Measurements from ENCODE around the gene ATP23.

The ATP23 gene, protein sequence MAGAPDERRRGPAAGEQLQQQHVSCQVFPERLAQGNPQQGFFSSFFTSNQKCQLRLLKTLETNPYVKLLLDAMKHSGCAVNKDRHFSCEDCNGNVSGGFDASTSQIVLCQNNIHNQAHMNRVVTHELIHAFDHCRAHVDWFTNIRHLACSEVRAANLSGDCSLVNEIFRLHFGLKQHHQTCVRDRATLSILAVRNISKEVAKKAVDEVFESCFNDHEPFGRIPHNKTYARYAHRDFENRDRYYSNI

DNA sequence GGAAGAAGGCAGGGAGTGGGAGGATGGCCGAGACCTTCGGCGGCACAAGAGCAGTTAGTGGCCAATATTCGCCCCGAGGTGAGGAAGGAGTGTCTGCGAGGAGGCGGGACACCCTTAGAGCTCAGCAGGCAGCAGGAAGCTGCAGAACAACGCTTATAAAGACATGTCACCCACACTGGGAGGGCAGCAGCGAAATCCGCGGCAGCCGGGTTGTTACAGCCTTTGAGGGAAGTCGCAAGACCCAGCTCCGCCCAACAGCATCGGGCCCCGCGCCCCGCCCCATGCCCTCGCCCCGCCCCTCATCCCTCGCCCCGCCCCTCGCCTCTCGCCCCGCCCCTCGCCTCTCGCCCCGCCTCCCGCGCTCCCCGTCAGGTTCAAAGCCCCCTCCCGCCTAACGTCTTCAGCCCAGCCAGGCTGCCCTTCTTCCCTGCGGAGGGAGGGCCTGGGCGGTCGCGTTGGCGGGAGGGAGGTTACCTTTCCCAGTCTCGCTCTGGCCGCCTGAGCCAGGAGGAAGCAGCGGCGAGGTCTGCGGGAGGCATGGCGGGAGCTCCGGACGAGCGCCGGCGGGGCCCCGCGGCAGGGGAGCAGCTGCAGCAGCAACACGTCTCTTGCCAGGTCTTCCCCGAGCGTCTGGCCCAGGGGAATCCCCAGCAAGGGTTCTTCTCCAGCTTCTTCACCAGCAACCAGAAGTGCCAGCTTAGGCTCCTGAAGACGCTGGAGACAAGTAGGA, at the start of gene ATP23:
Gene ATP23, plus strand, starts transcription at position 403 of the 730 bp plus-strand sequence. Its CDS starts 135 bp downstream, at position 538.
- peak; percentile 77 for DNase-seq (ENCODE audit: low read depth)

DNA sequence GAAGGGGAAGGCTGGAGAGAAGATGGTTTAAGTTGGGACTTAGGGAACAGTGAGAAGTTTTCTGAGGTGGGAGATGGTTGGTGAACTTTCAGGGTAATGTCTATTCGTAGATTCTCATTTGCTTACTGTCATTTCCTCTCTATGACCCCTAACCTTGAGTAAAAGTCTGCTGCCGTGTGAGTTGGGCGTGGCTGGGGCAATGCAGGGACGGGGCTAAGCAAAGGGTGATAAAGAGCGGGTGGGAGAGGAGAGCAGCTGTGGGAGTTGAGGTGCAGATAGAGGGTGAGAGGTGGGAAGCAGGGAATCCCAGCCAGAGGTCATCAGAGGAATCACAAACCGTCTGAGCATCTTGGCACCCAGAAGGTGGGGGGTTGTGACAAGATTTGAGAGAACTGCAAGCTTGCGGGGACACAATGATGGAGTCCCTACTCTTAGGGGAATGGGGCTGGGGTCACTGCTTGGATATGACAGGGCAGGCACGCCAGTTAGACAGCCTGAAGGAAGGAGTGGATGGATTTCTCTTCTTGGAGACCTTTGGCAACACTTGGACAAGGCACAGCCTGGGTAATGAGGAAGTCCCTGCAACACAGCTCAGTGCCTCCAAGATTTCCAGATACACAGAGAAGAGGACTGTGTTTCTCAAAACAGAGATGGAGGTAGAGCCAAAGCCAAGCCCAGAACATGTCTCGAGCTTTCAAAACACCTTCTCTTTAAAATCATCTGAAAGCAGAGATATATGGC, 49.0 kb upstream of the ATP23 start:
- no peak for DNase-seq (ENCODE audit: low read depth)

DNA sequence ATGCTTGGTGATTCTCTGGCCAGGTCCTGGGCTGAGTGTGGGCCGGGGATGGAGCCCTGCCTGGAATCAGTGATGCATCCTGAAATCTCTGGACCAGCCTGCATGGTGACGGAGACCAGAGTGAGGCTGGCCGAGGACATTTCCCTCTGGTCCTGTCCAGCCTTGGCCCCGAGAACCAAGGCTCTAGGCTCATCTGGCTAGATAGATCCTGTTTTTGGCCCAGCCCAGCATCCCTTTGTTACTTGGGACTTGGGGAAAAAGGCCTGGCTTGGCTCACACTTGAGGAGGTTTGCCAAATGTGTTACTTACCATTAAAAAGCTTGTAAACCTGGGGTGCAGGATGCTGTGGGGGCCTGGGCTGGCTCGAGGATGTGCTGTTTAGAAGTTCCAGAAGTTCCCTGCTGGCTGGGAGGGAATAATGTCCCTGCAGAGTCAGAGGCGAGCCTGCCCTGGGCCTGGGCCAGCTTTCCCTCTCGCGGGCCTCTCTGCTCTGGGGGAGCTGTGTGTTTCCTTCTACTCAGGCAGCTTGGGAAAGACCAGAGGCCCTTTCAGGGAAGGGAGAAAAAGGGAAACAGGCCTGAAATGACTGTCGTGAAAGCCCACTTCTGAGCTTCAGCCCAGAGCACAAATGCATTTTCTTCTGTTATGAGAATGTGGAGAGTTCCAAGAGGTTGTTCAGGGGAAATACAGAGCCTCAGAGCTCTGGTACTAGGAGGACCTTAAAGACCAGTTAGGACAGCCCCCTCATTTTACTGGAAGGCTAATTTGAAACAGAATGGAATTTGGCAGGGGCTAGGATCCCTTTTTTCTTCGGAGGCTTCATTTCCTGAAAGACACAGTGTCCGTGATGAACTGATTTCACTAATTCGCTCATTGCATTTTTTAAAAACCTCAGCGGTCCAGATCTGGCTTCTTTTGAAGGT, 47.7 kb upstream of the ATP23 start:
- DNase-seq (ENCODE audit: low read depth), result no peak

DNA sequence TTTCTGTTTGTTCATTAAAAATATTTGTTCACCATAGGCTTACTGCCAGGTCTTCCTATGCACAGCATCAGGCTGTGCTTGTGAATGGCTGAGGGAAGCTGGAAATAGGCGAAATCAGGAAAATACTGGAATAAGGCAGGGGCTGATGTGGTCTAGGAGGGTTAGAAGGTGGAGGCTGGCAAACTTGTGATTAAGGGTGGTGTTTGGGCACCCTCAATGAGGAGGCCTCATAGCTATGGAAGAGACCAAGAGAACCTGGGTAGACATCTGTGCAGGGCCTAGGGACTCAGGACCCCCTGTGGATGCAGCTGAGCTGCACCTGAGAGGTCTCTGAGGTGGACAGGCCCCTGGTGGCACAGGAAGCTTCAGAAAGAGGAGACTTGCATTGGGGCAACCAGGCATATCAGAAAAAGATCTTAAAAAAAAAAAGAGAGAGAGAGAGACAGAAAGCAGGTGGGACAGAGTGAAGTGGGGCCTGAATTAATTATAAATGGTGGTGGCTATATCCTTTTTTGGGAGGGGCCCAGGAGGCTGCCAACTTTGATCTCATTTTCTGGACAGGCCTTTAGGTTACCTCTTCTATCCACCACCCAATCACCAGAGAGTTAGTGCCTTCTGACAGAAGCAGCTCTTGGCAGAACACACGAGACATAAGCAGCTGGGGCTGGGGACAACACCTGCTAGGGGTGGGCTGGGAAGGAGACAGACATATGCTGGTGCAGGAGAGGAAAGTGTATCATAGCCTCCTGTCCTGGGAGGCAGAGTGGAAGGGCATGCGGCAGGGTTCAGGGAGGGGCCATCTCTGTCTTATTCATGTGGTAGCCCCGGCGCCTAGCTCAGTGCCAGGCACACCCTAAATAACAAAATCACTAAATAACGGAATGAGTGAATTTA, 46.7 kb upstream of the ATP23 start:
- DNase-seq (ENCODE audit: low read depth), result no peak

DNA sequence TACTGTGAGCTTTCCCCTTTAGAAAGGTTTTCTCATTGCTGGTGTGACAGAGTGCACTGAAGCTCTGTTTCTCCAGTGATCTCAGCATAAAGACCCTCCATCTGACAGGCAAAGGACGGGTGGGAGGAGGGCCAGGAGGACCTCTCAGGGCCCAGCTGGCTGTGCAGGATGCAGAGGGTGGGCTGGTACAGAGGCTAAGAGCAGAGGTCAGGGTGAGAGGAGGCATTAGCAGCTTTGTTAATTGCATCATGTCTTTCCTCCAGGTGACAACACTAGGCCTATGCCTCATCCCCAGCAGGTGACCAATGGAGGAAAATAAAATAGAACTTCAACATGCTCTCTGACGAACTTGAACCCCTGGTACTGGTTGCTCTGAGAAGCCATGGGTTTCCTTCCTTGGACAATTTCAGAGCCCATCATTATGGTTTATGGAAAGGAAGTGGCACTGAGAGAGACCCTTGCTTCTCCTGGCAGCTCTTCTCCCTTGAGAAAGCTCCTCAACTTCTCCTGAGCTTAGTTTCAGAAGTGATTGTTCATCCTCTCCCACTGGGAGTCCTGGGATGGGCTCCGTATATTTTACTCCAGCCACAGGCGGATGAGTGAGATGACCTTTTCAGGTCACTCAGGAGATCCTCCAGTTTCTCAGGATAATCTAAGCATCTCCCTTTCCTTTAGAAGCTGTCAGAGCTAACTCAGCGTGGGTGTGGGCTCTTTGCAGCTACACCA, 45.8 kb upstream of the ATP23 start:
- no peak for DNase-seq (ENCODE audit: low read depth)

DNA sequence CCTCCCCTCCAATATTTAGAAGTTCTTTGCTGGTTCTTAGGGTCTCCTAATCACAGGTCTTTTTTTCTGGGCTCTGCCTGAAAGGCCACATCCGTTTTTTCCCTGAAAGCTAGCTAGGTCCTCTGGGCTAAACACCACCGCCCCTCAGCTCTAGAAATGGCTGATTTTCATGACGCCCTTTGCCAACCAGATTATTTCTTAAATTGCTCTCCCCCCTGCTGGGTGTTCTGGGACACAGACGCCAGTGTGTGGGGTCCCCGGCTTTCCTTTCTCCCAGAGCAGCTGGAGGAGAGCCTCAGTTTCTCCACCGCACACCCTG, 45.3 kb upstream of the ATP23 start:
- DNase-seq (ENCODE audit: low read depth), result no peak

DNA sequence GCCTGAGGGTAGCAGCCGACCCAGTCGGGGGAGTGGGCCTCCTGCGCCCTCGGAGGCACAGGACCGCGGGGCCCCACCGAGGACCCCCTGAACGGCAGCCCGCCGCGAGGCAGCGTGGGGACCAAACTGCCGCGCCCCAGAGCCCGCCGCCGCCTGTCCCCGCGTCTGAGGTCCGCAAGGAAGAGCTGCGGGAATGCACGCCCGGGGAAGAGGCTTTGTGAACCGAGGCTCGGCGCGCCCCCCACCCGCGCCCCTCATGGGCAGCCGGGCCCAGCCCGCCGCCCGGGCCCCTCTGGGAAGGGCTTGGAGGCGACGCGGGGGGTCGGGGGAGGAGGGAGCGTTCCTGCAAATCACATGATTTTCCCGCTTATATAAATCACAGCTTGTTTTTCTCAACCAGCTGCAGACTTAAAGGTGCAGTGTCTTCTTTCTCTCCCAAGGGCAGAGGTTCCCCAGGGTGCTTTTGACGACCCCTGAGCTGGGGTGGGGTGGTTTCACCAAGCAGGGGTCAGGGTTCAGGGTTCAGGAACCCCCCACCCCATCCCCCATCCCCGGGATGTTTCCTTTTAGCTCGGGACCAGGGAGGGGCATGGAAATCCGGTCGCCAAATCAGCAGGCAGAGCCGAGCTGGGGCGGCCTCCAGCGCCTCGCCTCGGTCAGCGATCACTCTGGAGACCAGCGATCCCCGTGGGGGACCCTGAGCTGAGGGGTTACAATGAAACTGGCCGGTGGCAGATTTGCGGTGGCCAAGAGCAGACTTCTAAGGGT, 44.7 kb upstream of the ATP23 start:
- DNase-seq (ENCODE audit: low read depth), result no peak

DNA sequence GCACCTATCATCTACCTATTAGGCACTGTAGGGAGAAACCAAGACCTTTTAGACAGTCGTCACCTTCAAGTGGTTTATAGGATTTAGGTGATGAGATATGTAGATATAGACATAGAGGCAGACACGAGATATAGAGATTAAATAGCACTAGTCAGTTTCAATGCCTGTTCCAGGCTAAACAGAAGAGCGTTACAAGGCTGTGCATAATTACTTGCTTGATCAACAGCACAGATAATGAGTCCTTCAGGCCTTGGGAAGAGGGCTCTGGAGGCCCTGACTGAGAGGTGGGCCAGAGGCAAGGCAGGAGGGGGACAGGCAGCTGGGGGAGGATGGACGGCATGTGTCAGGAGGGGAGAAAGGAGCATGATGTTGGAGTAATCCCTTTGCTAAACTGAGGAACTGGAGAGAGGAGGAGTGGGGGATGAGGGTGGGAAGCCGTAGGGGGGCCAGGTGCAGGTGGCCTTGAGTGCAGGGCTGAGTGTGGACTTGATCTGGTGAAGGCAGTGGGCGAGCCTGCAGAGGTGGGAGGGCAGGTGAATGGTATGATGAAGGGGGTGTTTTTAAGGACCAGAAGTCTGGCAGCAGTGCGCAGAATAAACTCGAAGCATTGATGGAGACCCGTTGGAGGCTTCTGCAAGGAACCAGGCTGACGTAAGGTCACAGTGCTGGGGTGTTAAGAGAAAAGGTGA, 43.9 kb upstream of the ATP23 start:
- DNase-seq (ENCODE audit: low read depth), result no peak

DNA sequence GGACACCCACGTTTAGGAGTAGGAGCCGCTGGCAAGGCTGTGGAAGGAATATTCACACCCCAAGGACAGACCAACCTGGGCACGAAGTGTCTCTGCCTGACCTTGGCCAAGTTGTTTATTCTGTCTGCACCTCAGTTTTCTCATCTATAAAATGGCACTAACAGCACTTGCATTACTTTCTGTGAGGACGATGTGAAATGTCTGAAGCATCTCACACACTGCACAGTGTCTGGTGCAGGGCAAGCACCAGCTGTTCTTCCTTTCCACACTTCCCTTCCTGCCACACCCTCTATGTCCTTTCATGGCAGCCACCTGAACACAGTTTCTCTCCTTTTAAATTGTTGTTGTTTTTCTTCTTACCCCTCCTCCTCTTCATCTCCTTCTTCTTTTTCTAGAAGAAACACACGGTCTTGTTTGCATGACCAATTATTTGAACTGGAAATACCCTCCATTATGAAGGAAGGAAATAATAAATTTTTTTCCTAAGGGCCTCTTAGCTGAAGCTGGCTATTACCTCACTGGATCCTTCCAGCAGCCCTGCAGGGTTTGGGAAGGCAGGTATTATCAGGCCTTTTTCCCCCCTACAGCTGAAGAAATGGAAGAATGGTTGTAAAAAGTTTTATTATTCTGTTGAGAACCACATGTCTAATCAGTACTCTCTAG, 42.9 kb upstream of the ATP23 start:
- DNase-seq (ENCODE audit: low read depth), result no peak

DNA sequence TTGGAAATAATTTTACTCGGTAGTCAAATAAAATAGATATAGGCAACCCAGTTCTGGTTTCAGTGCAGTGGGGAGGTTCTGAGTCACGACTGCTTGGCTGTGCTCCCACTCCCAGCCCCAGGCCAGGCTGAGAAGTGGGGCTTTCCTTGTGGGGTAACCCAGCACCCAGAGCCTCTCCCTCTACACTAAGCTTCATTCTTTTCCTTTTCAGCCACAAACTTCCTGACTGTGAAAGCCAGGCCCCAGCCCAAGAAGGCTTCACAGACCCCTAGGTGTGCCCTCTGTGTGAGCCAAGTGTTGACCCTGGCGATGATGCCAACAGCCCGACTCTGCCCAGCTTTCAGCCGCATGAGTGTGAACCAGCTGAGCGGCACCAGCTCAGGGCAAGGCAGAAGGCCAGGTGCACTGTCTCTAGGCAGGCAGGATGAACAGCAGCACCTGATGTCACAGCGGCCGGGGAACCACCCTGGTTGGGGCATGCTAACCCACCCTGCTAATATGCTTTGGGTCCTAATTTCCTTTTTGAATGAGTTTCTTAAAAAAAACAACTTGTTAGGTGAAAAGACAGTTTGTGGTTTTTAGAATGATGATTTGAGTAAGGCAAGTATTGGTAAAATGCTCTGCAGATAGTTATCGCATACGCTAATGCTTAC, 42.2 kb upstream of the ATP23 start:
- DNase-seq (ENCODE audit: low read depth), result peak; percentile 65

DNA sequence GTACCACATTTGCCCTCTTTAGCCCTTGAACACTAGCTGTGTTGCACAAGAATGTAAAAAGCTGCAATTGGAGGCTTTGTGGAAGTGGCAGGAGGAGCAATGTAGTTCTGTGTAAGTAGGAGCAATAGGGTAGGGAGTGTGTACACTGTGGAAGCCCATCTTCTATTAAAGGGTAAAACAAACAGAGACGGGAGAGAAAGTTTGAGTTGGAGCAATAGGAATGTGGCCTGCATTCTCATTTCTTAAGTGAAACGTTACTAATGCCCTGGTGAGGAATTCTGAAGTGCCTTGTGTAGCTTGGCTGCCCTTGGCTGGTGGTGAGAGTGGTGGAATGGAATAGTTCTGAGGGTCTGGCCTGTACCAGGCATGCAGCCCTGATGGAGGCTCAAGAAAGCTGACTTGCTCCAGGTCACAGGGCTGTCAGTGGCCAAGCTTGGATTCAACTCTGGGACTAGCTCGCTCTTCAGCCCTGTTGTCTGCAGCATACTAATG, 38.8 kb upstream of the ATP23 start:
- no peak for DNase-seq (ENCODE audit: low read depth)

DNA sequence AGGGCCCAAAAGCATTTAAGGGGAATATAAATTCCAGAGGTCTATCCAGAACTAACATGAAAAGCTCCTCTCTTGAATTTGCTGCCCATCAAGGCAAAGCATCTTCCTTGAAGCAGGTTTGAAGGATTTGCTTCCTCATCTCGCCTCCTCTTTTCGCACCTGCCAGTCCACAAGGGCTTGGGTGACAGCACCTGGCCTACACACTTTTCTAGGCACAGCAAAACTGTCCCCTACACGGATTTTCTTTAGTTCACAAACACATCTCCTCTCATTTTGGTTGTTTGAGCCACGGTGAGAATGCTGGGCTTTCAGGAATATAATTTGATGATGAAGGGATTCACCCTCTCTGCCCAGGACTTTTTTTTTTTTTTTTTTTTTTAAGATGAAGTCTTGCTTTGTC, 36.9 kb upstream of the ATP23 start:
- DNase-seq (ENCODE audit: low read depth), result no peak

DNA sequence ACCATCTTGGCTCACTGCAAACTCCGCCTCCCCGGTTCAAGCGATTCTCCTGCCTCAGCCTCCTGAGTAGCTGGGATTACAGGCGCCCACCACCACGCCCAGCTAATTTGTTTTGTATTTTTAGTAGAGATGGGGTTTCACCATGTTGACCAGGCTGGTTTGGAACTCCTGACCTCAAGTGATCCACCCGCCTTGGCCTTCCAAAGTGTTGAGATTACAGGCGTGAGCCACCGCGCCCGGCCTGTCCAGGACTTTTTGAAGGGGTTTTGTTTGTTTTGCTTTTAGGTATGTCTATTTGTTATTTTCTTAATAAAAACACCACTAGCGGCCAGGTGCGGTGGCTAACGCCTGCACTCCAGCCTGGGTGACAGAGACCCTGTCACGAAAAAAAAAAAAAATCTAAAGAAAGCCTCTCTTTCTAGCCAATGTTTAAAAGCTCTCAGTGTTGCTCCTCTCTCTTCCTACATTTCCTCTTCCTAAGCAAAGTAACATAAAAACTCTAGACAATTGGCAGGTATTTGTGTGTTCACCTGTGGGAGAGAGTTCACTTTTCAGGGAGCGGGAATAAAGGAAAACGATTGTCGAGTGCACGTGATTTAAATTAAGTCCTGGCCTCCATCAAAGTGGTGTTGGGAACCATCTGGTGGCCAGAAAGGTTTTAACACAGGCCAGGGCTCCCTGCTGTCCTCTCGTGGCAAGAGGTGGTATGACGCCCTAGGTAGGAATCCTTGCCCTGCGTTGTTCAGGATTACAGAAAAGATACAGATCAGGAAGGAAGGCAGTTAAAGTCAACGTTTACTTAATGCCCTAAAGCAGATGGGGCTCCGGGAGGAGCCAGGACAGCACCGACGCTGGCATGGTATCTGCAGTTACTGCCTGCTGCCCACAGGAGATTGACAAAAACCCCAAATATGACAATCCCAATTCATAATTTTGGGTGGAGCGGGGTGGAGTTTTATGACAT, 36.2 kb upstream of the ATP23 start:
- peak; percentile 65 for DNase-seq (ENCODE audit: low read depth)

DNA sequence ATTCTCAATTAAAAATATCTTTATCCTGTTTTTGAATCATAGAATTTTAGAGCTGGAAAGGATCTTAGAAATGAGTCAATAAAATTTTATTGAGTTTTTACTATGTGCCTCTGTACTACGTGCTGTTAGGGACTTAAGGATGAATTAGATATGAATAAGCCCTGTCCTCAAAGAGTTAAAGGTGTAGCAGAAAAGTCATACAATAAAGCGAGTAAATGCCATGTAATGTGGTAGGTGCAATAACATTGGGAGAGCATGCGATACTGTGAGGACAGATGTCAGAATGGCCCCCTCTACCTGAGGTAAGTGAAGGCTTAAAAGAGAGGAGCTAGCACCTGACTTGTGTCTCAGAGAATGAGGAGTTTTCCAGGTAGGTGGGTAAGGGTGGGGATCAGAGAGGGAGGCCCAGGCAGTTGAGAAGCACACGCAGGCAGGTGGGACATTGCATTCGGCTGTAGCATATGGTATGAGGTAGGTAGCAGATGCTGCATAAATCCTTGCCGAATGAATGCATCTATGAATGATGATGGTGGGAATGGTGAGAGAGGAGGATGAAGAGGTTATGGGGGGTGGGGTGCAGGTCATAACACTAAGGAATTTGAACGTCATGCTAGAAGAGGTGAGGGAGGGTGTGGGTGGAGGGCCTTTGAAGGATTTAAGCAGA, 35.4 kb upstream of the ATP23 start:
- no peak for DNase-seq (ENCODE audit: low read depth)

DNA sequence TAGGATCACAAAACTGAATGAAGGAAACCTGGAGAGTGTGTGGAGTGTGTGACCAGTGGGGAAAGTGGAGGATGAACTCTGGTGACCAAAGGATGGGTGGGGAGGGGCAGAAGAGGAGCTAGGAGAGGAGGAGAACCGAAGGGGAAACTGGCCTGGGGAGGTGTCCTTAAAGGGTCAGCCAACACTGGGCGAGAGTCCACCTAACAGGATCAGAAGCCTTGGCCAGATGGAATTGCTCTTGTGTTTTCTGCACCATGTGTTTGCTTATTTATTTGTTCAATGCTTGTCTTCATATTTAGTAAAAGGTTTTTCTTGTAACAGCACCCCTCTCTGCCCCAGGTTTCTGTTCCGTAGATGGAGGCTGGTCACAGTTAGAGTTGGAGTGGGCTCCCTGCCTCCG, 34.5 kb upstream of the ATP23 start:
- DNase-seq (ENCODE audit: low read depth), result no peak

DNA sequence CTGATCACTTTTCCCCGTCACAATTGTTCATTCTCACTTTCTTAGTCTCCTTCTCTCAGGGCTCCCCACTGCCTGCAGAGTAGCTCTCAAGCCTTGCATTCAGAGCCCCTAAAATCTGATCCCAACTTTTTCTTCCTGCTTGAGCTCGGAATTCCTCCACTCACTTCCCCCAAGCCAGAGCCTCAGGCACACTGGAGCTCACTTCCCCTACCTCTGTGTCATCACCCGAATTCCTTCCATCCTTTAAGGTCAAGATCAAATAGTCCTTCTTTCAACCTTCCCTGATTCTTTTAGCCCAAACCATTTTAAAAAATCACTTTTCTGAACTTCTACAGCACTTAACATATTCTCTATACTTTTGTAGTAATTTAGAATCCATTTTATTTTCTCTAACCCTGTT, 34.1 kb upstream of the ATP23 start:
- DNase-seq (ENCODE audit: low read depth), result no peak
